ENCODE measurements around the gene TPSD1.
"Not testable (repeated sequence)": the region's sequence is repeated elsewhere in the genome, so short reads cannot be mapped to it uniquely, and the experiment has no call there.

Gene TPSD1

GRCh38 chr16:1221628-1222552, 34.0 kb upstream of the TPSD1 start:
- no peak for DNase-seq

DNA sequence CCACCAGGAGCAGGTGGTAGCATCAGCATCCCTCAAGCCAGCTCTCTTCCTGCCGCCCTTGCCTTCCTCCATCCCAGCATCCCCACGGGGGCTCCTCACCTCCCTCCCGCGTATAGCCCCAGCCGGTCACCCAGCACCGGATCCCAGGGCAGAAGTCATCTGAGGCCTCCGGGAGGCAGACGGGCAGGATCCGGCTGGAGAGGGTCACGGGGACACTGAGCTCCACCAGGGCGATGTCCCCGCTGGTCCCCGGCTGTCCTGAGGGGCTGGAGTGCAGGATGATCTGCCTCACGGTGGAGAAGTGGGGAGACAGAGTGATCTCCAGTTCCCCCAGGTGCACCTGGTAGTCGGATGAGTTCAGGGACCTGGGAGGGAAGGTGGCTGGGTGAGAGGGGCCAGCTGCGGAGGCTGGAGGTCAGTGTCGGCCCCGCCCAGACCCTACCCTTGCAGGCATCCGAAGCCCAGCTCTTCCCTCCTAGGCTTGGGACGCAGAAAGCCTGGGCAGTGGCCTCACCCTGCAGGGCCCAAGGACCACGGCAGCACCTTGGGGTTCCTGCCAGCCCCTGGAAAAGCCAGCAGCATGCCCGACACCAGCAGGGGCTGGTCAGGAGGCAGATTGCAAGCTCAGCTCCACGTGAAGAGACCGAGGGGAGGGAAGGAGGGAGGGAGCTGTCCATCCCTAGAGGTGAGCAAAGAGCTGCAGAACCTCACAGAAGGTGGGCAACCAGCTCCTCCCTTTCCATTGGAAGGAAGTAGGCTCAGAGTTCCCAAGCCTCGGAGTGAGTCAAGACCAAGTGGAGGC, 33.1 kb upstream of the TPSD1 start:
- no peak for DNase-seq

DNA sequence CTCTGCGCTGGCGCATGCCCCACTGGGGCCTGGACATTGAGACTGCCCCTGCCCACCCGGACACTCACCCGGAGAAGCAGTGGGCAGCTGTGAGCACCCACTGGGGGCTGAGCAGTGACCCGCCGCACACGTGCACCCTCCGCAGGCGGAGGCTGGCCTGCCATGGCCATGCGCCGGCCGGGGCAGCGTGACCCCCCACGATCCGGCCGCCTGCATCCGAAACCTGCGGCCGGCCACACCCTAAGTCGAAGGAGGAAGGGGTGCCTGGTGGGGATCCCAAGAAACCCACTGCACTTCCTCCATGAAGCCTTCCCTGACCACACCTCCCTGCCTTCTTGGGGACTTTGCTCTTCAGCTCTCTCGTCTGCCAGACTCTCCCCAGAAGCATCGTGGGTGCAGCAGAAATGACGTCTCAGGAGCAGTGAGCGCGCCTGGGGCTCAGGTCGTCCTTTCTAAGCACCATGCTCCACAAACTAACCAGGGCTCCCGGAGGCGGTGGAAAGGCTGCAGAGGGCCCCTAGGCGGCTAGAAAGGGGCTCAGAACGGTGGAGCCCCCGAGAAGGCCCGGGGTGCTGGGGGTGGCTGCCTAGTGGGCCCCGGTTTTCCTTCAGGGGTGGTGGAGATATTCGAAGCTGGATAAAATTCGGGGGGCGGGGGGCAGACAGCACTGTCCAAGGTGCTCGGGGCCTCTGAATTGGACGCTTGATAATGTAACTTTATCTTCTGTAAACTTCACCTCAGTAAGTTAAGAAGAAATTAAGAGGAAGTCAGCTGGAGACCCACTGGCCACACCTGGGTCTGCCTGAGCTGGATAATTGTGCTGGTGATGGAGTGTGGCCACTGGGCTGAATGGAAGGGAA, 32.3 kb upstream of the TPSD1 start:
- no peak for DNase-seq

GRCh38 chr16:1224558-1224957, 31.3 kb upstream of the TPSD1 start:
- no peak for DNase-seq

DNA sequence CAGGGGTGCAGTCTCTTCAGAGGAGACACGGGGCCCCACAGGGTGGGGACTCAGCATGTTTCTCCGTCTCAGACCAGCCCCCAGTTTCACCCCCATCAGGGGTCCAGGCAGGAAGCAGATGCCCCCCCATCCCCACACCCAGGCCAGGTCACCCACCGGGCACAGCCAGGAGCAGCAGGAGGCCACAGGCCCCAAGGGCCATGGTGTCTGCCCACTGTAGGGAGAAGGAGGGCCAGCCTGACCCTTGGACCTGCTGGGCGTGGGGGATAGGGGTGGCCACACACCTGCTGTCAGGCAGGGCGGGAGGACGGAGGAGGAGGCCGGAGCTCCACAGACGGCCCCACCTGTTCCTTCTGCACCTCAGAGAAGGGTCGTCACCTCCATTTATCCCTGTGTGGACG, 30.8 kb upstream of the TPSD1 start, which contains the start of gene TPSG1:
Gene TPSG1 (minus strand): TSS at position 218 of the 401 bp plus-strand sequence. CDS start 16 bp downstream, at position 202.
- no peak for DNase-seq

DNA sequence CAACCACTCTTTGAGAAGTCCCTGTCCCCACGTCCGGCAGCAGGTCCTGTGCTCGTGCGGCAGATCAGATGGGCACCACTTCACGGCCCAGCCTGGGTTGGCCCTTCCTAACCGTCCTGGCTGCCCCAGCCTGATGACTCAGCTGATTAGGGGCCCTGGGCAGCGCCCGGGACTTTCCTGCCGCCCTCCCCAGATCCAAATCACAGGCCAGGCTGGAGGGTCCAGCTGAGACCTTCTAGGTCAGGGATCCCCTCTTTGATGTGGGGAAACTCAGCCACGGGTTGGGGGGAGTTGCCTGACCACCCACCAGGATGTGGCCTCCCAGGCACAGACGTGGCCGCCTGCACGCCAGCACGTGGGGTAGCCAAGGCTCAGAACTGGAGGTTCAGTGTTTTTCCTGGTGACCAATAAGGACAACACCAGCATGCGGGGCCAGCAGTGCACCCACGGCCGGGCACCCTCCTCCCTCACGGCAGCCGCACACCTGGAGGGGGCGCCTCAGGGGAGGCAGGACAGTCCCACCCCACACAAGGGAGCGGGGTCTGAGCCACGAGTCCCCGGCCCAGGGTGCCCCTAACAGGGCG, 30.0 kb upstream of the TPSD1 start:
- not testable (repeated sequence) for DNase-seq

GRCh38 chr16:1226692-1227091, 29.2 kb upstream of the TPSD1 start:
- not testable (repeated sequence) for DNase-seq

DNA sequence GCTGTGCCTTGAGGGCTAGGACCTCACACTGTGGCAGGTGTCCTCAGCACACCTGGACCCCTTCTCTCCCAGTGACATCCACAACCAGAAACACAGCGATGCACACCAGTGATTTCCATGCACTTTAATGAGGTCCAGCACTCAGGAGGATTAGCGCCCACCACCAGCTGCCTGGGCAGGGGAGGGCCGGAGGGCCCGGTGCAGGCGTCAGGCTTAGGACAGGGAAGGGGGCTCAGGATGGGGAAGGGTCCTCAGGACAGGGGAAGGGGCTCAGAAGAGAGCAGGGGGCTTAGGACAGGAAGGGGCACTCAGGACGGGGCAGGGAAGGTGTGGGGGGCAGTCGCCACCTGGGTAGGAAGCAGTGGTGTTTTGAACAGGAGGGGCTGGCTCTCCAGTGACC, 27.6 kb upstream of the TPSD1 start:
- DNase-seq, result not testable (repeated sequence)

DNA sequence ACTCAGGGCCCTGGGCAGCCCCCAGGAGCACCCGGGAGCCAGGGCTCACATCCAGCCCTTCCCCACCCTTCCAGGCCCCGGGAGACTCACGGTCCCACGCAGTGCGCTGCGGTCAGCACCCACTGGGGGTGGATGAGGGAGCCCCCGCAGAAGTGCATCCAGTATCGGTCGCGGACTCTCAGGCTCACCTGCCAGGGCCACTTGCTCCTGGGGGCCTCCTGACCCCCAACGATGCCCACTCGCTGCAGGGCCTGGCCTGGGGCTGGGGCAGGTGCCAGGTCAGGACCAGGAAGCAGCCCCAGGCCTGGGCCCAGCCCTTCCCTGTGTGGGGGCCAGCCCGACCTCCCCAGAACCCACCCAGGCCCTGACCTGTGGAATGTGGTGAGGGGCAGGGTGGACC, 26.4 kb upstream of the TPSD1 start:
- DNase-seq, result not testable (repeated sequence)

- DNase-seq, result not testable (repeated sequence)
These were observed 25.8 kb upstream of the TPSD1 start, which contains the start of gene TPSB2 for GRCh38 chr16:1230084-1230470. Gene TPSB2 (minus strand): TSS chr16:1230184. CDS start chr16:1229951, 233 bp downstream.

GRCh38 chr16:1230471-1231212, 25.2 kb upstream of the TPSD1 start:
- not testable (repeated sequence) for DNase-seq

DNA sequence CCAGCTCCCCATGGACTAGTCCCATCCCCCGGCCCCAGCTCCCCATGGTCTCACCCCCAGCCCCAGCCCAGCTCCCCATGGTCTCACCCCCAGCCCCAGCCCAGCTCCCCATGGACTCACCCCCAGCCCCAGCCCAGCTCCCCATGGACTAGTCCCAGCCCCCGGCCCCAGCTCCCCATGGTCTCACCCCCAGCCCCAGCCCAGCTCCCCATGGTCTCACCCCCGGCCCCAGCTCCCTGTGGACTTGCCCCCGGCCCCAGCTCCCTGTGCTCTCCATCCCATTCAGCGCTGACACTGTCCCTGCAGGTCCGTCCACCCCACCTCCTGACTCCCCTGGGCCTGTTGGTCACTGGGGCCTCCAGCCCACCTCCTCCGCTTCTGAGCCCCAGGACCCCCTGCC, 24.6 kb upstream of the TPSD1 start:
- not testable (repeated sequence) for DNase-seq

DNA sequence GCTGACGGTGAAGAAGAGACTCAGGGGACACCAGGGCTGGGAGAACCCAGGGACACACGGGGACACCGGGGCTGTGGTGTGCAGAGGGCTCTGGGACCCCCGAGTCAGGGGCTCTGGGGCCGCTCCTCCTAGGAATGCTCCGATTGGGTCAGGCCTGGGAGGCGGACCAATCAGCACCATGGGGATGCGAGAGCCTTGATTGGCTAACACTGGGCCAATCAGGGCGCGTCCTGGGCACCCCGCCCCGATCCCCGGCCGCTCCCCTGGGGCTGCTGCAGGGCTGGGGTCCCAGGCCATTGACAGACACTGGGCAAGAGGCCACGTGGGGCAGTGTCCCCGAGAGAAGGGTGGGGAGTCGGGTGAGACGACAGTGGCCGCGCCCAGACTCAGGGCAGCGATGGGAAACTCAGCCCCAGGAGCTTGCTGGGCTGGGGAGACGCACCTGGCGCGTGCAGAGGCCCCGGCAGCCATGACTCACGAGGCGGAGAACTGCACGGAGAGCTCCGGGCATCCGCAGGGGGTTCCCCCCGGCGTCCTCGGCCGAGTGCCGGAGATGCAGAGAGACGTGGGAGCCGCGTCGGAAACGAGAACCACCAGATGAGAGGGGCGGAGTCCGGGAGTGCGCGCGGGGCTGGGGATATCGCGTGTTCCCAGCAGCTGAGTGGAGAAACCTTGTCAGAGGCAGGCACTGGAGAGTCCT, 23.7 kb upstream of the TPSD1 start:
- DNase-seq, result not testable (repeated sequence)

GRCh38 chr16:1236659-1237058, 19.2 kb upstream of the TPSD1 start:
- DNase-seq, result not testable (repeated sequence)

- no peak for DNase-seq
These were observed 17.9 kb upstream of the TPSD1 start for GRCh38 chr16:1237990-1238389.

DNA sequence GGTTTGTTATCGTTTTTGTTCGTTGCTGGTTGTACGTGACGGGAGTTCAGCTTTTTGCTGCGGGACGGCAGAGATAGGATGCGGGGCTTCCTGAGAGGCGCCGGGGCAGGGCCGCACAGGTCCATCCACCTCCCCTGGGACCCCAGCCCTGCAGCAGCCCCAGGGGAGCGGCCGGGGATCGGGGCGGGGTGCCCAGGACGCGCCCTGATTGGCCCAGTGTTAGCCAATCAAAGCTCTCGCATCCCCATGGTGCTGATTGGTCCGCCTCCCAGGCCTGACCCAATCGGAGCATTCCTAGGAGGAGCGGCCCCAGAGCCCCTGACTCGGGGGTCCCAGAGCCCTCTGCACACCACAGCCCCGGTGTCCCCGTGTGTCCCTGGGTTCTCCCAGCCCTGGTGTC, 17.0 kb upstream of the TPSD1 start:
- not testable (repeated sequence) for DNase-seq

GRCh38 chr16:1239575-1239974, 16.3 kb upstream of the TPSD1 start:
- DNase-seq, result not testable (repeated sequence)

DNA sequence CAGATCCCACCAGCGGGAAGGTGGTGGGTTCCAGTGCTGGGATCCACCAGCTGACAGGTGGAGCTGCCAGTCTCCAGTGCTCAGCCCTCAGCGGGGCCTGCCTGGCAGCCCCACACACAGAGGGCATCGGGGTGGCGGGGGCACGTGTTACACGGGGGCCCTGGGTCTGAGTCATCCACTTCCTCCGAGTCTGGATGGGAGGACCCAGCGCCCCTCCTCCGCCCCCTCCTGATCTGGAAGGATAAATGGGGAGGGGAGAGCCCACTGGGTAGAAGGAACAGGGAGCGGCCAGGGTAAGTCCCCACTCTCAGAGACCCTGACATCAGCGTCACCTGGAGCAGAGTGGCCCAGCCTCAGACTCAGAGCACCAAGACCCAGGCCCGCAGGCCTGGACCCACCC, 15.4 kb upstream of the TPSD1 start, which contains the start of gene TPSAB1:
Gene TPSAB1 (plus strand): TSS at position 270 of the 400 bp plus-strand sequence. CDS start 234 bp downstream, outside the sequence.
- DNase-seq, result not testable (repeated sequence)

- DNase-seq, result not testable (repeated sequence)
These were observed 14.8 kb upstream of the TPSD1 start for GRCh38 chr16:1241081-1241480.

- DNase-seq, result not testable (repeated sequence)
These were observed 12.5 kb upstream of the TPSD1 start for GRCh38 chr16:1243363-1243762.

Data from kidney glomerular epithelial cell (primary cell).